Measurements from ENCODE around the gene SLC8A3.

GRCh38 chr14:70043001-70043400 is 145.8 kb downstream of the SLC8A3 start:
- TF ChIP-seq YY1 (IDR thresholded peaks at IDR 0.05; ENCODE audit: borderline replicate concordance in 1 of 3, control insufficient read depth in 1 of 3, extremely low read depth in 1 of 3, insufficient read depth in 3 of 3, insufficient read length in 1 of 3, insufficient replicate concordance in 2 of 3, low read depth in 1 of 3, low read length in 2 of 3) (no peak), HES1 (IDR thresholded peaks at IDR 0.05; ENCODE audit: low read depth) (no peak), TAF1 (IDR thresholded peaks at IDR 0.05; ENCODE audit: control insufficient read depth, extremely low read depth, insufficient read depth, low read length, severe bottlenecking) (no peak), TRIM28 (IDR thresholded peaks at IDR 0.05) (no peak), STAT5B (CRISPR knock-in tag; IDR thresholded peaks at IDR 0.05) (no peak), PPARD (CRISPR knock-in tag; IDR thresholded peaks at IDR 0.05) (no peak), GTF2A2 (tag; IDR thresholded peaks at IDR 0.05) (no peak), ZNF140 (CRISPR knock-in tag; IDR thresholded peaks at IDR 0.05) (no peak)
